Activated B cell treated with CpG ODN at 0.5 μM for 24 hours (primary cell): ENCODE measurements around the gene COX6B2. TPM values are rescaled to one million over a fixed set of nuclear protein-coding genes. Genes with fewer than 3 reads are reported as not detected.
"Not testable (repeated sequence)": the region's sequence is repeated elsewhere in the genome, so short reads cannot be mapped to it uniquely, and the experiment has no call there.

ENCODE experiments used
- ATAC-seq: fragments of 200-7000 bp; cut with Tn5 transposase; one replicate; pipeline ENCODE4 v1.10.0; 2021; ENCODE audit warnings: low read depth, mild to moderate bottlenecking, moderate library complexity
- CTCF ChIA-PET: fragments of 350-600 bp; sonication (Branson Sonifier 250); formaldehyde crosslinking; loops from one replicate; lab custom pipeline; 2021; ENCODE audit warnings: antibody characterized with exemption; lab: Charles Lee
- POLR2A ChIA-PET: fragments of 350-600 bp; sonication (Branson Sonifier 250); formaldehyde crosslinking; loops from one replicate; lab custom pipeline; 2021; ENCODE audit warnings: antibody characterized with exemption; lab: Charles Lee
- DNase-seq: peaks from one replicate; pipeline ENCODE4 v3.0.0; 2022
- H3K27ac Mint-ChIP-seq: one replicate; pipeline ENCODE4 v1.8.0; 2020; ENCODE audit warnings: mixed read lengths
- H3K27me3 Mint-ChIP-seq: one replicate; pipeline ENCODE4 v1.8.0; 2021; ENCODE audit warnings: mixed read lengths
- H3K36me3 Mint-ChIP-seq: one replicate; pipeline ENCODE4 v1.8.0; 2021; ENCODE audit warnings: low read depth, mixed read lengths
- H3K4me1 Mint-ChIP-seq: one replicate; pipeline ENCODE4 v1.8.0; 2021; ENCODE audit warnings: mixed read lengths
- H3K4me3 Mint-ChIP-seq: one replicate; pipeline ENCODE4 v1.8.0; 2020; ENCODE audit warnings: mild to moderate bottlenecking, mixed read lengths
- H3K9me3 Mint-ChIP-seq: one replicate; pipeline ENCODE4 v1.8.0; 2020; ENCODE audit warnings: mixed read lengths
- CTCF ChIP-seq: fragments of 200-600 bp; IDR thresholded peaks from one replicate; pipeline ENCODE4 v1.8.0; 2022; ENCODE audit warnings: antibody characterized with exemption, mild to moderate bottlenecking
- intact Hi-C: fragments of 100-400 bp; cut with micrococcal nuclease; formaldehyde crosslinking; loops from one replicate; pipeline ENCODE4 v1.15.1; 2024
- total RNA-seq: library from RNA; stranded (reverse); gene quantifications from 2 replicates; pipeline ENCODE4 v1.2.3, GENCODE V29; 2022

The COX6B2 gene
- total RNA-seq: not detected in 2 replicates

GRCh38 chr19:55354698-55355212, at the start of gene COX6B2:
Gene COX6B2 (minus strand): TSS chr19:55354719. CDS start chr19:55354521, 198 bp downstream.
- Mint-ChIP-seq H3K9me3 (no peaks in the 10 kb centered on the region), H3K36me3 (no peaks in the 10 kb centered on the region), H3K27ac (no peak within 1 kb of the TSS), H3K27me3 (peaks cover 50% of the 10 kb centered on the region), H3K4me3 (peak within 1 kb of the TSS; percentile 79), H3K4me1 (peaks cover 18% of the 10 kb centered on the region)
- POLR2A ChIA-PET: no interaction called here
- ATAC-seq (no peak), DNase-seq (no peak)
- intact Hi-C loops: loop anchor here (1.0 kb wide), 1 partner anchor 15 kb away; the partner anchor contains the start of gene KMT5C
- CTCF ChIA-PET: no interaction called here
- TF ChIP-seq CTCF: no peak

GRCh38 chr19:55402509-55402908, 48.0 kb upstream of the COX6B2 start:
- TF ChIP-seq CTCF: no peak
- ChIA-PET POLR2A (interaction anchor here (0.5 to 11.4 kb wide), 2 partner anchors 14 to 74 kb away, joined by 3 to 215 read pairs; partner anchors contain the start of genes RPL28 and TMEM238), CTCF (no interaction called here)
- Mint-ChIP-seq H3K27me3 (no peaks in the 10 kb centered on the region), H3K36me3 (peaks cover 51% of the 10 kb centered on the region), H3K4me1 (peaks cover 15% of the 10 kb centered on the region), H3K9me3 (no peaks in the 10 kb centered on the region), H3K27ac (no peak overlapping the region), H3K4me3 (no peak overlapping the region)
- intact Hi-C loops: no loop called here
- DNase-seq (no peak), ATAC-seq (no peak)

- H3K27ac Mint-ChIP-seq, H3K4me3 Mint-ChIP-seq, CTCF ChIA-PET, ATAC-seq, H3K9me3 Mint-ChIP-seq, intact Hi-C loops, H3K27me3 Mint-ChIP-seq, H3K4me1 Mint-ChIP-seq, DNase-seq: not testable (repeated sequence)
- POLR2A ChIA-PET: interaction anchor here (11.4 kb wide), 1 partner anchor 13 kb away, joined by 215 read pairs; the partner anchor contains the start of genes RPL28 and TMEM238
- peaks cover 47% of the 10 kb centered on the region for H3K36me3 Mint-ChIP-seq
Observed at GRCh38 chr19:55401390-55401789, 46.9 kb upstream of the COX6B2 start.

DNA sequence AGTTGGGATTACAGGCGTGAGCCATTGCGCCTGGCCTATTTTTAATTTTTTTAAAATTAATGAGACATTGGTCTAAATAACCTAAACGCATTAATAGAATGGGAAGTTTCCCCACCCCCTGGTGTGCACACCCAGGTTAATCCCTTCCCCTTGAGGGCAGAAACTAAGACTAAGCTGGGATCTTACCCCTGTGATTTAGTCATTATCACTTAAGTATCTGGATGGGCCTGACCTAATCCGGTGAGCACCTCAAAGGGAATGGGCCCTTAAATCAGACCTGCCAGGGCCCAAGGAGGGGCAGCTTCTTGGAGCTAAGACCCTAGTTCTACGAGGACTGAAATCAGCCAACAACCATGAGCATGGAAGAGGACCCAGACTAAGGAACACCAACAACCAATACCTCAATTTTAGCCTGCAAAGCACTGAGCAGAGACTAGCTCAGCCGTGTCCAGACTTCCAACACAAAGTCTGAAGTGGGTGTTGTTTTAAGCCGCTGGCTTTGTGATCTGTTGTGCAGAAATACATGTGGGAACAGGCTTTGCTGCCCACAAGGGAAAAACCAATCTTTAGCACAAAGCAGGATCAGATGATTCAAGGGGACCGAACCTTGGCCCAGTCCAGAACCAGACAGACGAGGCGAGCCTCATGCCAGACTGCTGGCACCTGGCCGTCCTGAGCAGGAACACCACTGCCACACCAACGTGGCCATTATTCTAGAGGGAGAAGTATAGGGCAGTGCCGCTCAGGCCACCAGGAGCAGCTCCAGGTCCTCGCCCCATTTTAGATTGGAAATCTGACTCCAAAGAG, 46.0 kb upstream of the COX6B2 start:
- CTCF ChIA-PET: no interaction called here
- no peak for DNase-seq
- H3K36me3 Mint-ChIP-seq: peaks cover 38% of the 10 kb centered on the region
- no peak overlapping the region for H3K27ac Mint-ChIP-seq
- H3K4me3 Mint-ChIP-seq: no peak overlapping the region
- POLR2A ChIA-PET: interaction anchor here (11.4 kb wide), 1 partner anchor 12 kb away, joined by 215 read pairs; the partner anchor contains the start of genes RPL28 and TMEM238
- H3K4me1 Mint-ChIP-seq: peaks cover under 1% of the 10 kb centered on the region
- TF ChIP-seq CTCF: no peak
- ATAC-seq: no peak
- intact Hi-C loops: no loop called here
- H3K27me3 Mint-ChIP-seq: no peaks in the 10 kb centered on the region
- no peaks in the 10 kb centered on the region for H3K9me3 Mint-ChIP-seq

DNA sequence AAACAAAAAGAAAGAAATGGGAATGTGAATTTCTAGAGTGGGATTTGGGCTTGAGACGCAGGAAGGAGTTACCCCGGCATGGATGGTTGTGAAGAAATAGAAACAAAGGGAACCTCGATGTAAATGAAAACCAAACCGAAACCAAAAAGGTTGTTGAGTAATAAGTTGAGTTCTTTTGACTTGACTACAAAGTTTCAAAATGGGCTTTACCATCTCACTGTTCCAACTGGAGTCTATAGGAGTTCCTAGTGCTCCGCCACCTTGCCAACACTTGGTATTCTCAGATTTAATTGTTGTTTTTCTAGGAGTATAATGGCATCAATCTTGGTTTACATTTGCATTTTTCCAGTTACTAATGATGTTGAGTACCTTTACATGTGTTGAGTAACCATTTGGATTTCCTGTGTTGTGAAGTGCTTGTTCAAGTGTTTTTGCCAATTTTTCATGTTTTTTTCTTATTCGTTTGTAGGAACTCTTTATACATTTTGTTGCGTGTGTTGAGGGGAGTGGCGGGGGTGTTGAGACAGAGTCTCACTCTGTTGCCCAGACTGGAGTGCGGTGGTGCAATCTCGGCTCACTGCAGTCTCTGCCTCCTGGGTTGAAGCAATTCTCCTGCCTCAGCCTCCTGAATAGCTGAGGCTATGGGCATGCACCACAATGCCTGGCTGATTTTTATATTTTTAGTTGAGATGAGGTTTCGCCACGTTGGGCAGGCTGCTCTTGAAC, 43.8 kb upstream of the COX6B2 start:
- POLR2A ChIA-PET: interaction anchor here (0.9 to 11.4 kb wide), 3 partner anchors 9 to 10 kb away, joined by 3 to 215 read pairs (median 9); partner anchors contain the start of genes RPL28, TMEM238 and UBE2S
- Mint-ChIP-seq H3K9me3 (no peaks in the 10 kb centered on the region), H3K27me3 (no peaks in the 10 kb centered on the region), H3K4me3 (no peak overlapping the region), H3K27ac (no peak overlapping the region), H3K36me3 (peaks cover 29% of the 10 kb centered on the region), H3K4me1 (no peaks in the 10 kb centered on the region)
- intact Hi-C loops: no loop called here
- no peak for TF ChIP-seq CTCF
- DNase-seq (no peak), ATAC-seq (no peak)
- CTCF ChIA-PET: no interaction called here
